Loucy (cell line): Measurements from ENCODE around the gene SSNA1.
A peak's percentile ranks its signal among the peaks of the same experiment; 100 is the strongest.

ENCODE experiments used
- H2AFZ ChIP-seq: fragments of 200-600 bp; sonication (generic); 2 replicates; pipeline ENCODE4 v1.6.0; 2016; ENCODE audit warnings: antibody characterized with exemption, mild to moderate bottlenecking, low read length, moderate library complexity
- H3F3A ChIP-seq: fragments of 200-600 bp; 2 replicates; pipeline ENCODE4 v1.6.0; 2016; ENCODE audit warnings: antibody characterized with exemption, low read depth, mild to moderate bottlenecking
- H3K27me3 ChIP-seq: fragments of 200-600 bp; sonication (generic); 2 replicates; pipeline ENCODE4 v1.6.1; 2014; ENCODE audit warnings: low read length, mild to moderate bottlenecking; ENCODE audit not compliant: insufficient read depth, poor library complexity, severe bottlenecking
- H3K36me3 ChIP-seq: fragments of 200-600 bp; sonication (generic); 2 replicates; pipeline ENCODE4 v1.6.1; 2016; ENCODE audit warnings: low read length; ENCODE audit not compliant: insufficient read depth
- H3K4me1 ChIP-seq: fragments of 200-600 bp; sonication (generic); 2 replicates; pipeline ENCODE4 v1.5.1; 2014; ENCODE audit warnings: low read length, mild to moderate bottlenecking; ENCODE audit not compliant: insufficient read depth, poor library complexity, severe bottlenecking
- H3K4me2 ChIP-seq: fragments of 200-600 bp; sonication (generic); 2 replicates; pipeline ENCODE4 v1.6.0; 2014; ENCODE audit warnings: antibody characterized with exemption, low read length, low read depth, mild to moderate bottlenecking; ENCODE audit not compliant: poor library complexity, severe bottlenecking
- H3K4me3 ChIP-seq: fragments of 200-600 bp; sonication (generic); 2 replicates; pipeline ENCODE4 v1.5.1; 2014; ENCODE audit warnings: low read length, mild to moderate bottlenecking, mixed read lengths; ENCODE audit not compliant: poor library complexity, severe bottlenecking
- H3K79me2 ChIP-seq: fragments of 200-600 bp; sonication (generic); 2 replicates; pipeline ENCODE4 v1.6.1; 2014; ENCODE audit warnings: low read length; ENCODE audit not compliant: insufficient read depth
- H3K9ac ChIP-seq: fragments of 200-600 bp; sonication (generic); 2 replicates; pipeline ENCODE4 v1.6.0; 2014; ENCODE audit warnings: mild to moderate bottlenecking, low read depth, low read length, moderate library complexity; ENCODE audit not compliant: poor library complexity, severe bottlenecking
- H3K9me2 ChIP-seq: fragments of 200-600 bp; sonication (generic); replicated peaks from 2 replicates; pipeline ENCODE4 v1.6.1; 2016; ENCODE audit warnings: low read depth, low read length, mixed read lengths
- H3K9me3 ChIP-seq: fragments of 200-600 bp; sonication (generic); 2 replicates; pipeline ENCODE4 v1.6.1; 2014; ENCODE audit warnings: mild to moderate bottlenecking, antibody characterized with exemption, low read length, low read depth; ENCODE audit not compliant: insufficient read depth
- H4K20me1 ChIP-seq: fragments of 200-600 bp; sonication (generic); 2 replicates; pipeline ENCODE4 v1.6.0; 2014; ENCODE audit warnings: antibody characterized with exemption, low read length, mild to moderate bottlenecking; ENCODE audit not compliant: insufficient read depth, poor library complexity, severe bottlenecking
- EZH2phosphoT487 ChIP-seq: fragments of 200-600 bp; IDR thresholded peaks from 2 replicates; pipeline ENCODE4 v1.6.1; 2018; ENCODE audit warnings: antibody characterized with exemption, mild to moderate bottlenecking, moderate library complexity, borderline replicate concordance
- TF ChIP-seq, protein P1 (sequence below): fragments of 200-600 bp; sonication (generic); conservative IDR thresholded peaks from 2 replicates; pipeline ENCODE4 v1.5.1; 2014; ENCODE audit warnings: mild to moderate bottlenecking, antibody characterized with exemption, low read length

The SSNA1 gene

DNA sequence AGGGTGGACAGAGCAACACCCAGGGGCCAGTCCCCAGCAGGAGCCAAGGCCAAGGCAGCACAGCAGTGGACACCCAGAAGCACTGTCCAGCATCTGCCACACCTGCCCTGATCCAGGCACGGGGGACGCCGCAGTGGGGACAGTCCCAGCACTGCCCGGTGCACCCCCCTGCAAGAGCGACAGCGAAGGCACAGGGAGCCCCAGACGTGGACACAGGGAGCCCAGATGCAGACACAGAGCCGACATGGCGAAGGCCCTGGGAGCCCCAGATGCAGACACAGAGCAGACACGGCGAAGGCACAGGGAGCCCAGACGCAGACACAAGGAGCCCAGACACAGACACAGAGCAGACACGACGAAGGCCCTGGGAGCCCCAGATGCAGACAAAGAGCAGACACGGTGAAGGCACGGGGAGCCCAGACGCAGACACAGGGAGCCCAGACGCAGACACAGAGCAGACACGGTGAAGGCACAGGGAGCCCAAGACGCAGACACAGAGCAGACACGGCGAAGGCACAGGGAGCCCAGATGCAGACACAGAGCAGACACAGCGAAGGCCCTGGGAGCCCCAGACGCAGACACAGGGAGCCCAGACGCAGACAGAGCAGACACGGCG lies 4.4 kb upstream of the SSNA1 start:
- Histone ChIP-seq H3K79me2 (peaks cover 32% of the 10 kb centered on the region), H3K36me3 (peaks cover 23% of the 10 kb centered on the region; the same call in 1 of the 2 replicates), H2AFZ (no peak overlapping the region), H3F3A (0 out of 2 replicates have a peak, but pooled peaks cover 5% of the 10 kb centered on the region), H4K20me1 (peaks cover 9% of the 10 kb centered on the region), H3K9ac (no peak overlapping the region), H3K9me2 (no peaks in the 10 kb centered on the region), H3K4me2 (no peak overlapping the region), H3K4me3 (no peak overlapping the region), H3K9me3 (no peaks in the 10 kb centered on the region), H3K27me3 (no peaks in the 10 kb centered on the region), H3K4me1 (peaks cover 10% of the 10 kb centered on the region)
- TF ChIP-seq, protein P1, sequence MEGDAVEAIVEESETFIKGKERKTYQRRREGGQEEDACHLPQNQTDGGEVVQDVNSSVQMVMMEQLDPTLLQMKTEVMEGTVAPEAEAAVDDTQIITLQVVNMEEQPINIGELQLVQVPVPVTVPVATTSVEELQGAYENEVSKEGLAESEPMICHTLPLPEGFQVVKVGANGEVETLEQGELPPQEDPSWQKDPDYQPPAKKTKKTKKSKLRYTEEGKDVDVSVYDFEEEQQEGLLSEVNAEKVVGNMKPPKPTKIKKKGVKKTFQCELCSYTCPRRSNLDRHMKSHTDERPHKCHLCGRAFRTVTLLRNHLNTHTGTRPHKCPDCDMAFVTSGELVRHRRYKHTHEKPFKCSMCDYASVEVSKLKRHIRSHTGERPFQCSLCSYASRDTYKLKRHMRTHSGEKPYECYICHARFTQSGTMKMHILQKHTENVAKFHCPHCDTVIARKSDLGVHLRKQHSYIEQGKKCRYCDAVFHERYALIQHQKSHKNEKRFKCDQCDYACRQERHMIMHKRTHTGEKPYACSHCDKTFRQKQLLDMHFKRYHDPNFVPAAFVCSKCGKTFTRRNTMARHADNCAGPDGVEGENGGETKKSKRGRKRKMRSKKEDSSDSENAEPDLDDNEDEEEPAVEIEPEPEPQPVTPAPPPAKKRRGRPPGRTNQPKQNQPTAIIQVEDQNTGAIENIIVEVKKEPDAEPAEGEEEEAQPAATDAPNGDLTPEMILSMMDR, result no peak
- TF ChIP-seq EZH2phosphoT487, result no peak

DNA sequence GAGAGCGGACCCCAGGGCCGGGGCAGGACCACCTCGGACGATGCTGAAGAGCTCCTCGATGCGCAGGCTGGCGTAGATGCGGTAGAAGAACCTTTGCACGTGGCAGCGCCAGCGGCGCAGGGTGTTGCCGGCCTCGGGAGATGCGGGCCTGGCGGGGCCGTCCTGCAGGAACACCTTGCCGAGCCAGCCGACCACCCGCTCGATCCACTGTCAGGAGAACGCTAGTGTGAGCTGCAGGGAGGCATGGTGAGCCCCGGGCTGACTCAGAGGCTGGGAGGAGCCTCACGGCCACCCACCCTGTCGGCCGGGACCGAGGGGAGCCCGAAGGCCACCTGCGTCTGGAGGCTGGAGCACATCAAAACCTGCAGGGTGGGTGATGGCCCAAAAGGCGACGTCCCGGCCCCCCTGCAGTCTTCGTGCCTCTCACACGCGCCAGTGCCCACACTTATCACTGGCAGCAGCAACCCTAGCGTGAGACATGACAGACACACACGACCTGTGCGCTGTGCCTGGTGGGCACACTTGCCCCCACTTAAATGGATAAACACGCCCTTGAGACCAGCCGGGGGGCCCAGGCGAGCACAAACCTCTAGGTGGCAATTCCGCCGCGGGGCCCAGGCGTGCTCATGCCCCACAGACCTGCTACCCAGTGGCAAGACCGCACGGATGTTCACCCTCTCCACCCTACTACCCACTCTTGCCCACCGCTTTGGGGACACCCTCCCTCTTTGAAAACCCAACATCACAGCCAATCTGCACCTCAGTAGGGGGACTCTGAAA lies 3.4 kb upstream of the SSNA1 start:
- no peak overlapping the region for H3K9ac ChIP-seq
- H3K4me1 ChIP-seq, result peaks cover 16% of the 10 kb centered on the region
- H2AFZ ChIP-seq, result no peak overlapping the region
- peaks cover 21% of the 10 kb centered on the region; the same call in 1 of the 2 replicates for H3K36me3 ChIP-seq
- no peak for TF ChIP-seq EZH2phosphoT487
- TF ChIP-seq, protein P1, result no peak
- peaks cover 18% of the 10 kb centered on the region for H4K20me1 ChIP-seq
- H3K9me2 ChIP-seq, result no peaks in the 10 kb centered on the region
- no peaks in the 10 kb centered on the region for H3K27me3 ChIP-seq
- H3K4me2 ChIP-seq, result peak overlapping the region; percentile 91
- no peak overlapping the region for H3K4me3 ChIP-seq
- H3K9me3 ChIP-seq, result no peaks in the 10 kb centered on the region
- peaks cover 41% of the 10 kb centered on the region for H3K79me2 ChIP-seq
- H3F3A ChIP-seq, result peaks cover 8% of the 10 kb centered on the region; the same call in 1 of the 2 replicates

DNA sequence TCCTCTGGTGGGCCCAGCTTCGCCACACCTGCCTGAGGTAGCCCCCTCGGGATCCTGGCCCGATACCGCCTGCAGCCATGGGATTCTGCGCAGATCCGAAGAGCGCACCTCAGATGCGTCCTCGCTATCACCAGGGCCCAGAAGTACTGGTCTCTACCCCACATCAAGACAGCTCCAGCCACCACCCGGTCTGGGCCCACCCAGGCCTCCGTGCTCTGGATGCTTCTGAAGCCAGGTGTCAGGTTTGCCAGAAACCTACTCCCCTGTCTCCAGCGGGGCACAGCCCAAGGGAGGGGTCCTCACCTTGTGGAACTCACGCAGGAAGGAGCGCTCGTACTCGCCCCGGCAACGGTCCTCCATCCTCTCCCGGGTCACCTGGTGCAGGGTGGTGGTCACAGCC lies 2.6 kb upstream of the SSNA1 start:
- TF ChIP-seq, protein P1, result no peak
- no peak for TF ChIP-seq EZH2phosphoT487
- Histone ChIP-seq H2AFZ (no peak overlapping the region), H3K79me2 (peaks cover 49% of the 10 kb centered on the region), H3K9me3 (no peaks in the 10 kb centered on the region), H3K36me3 (peaks cover 14% of the 10 kb centered on the region; the same call in 1 of the 2 replicates), H3K4me2 (peak overlapping the region; percentile 91), H4K20me1 (peaks cover 26% of the 10 kb centered on the region), H3K4me1 (peaks cover 20% of the 10 kb centered on the region), H3F3A (peaks cover 8% of the 10 kb centered on the region; the same call in 1 of the 2 replicates), H3K9me2 (no peaks in the 10 kb centered on the region), H3K27me3 (no peaks in the 10 kb centered on the region), H3K4me3 (peak overlapping the region; percentile 96), H3K9ac (no peak overlapping the region)
